Thoracic aorta (tissue), 2 donors: Measurements from ENCODE around the gene ATP8B1. TPM values are rescaled to one million over a fixed set of nuclear protein-coding genes. Genes with fewer than 3 reads are reported as not detected.

Experiments
- ATAC-seq: fragments of 150-250 bp; one replicate; pipeline ENCODE4 v1.8.0; 2017; ENCODE audit warnings: low read depth; ENCODE audit not compliant: insufficient number of reproducible peaks, low FRiP score
- DNase-seq: peaks from one replicate; pipeline ENCODE4 v3.0.0-alpha.2; 2020; ENCODE audit warnings: low spot score
- H3K27ac ChIP-seq, 2 donors: fragments of 200-600 bp; sonication (generic); 1 replicate in 1 of 2; 2 replicates in 1 of 2; pipeline ENCODE4 v1.5.1; 2016; ENCODE audit warnings: mild to moderate bottlenecking in 2 of 2, moderate library complexity in 2 of 2
- H3K27me3 ChIP-seq: fragments of 200-600 bp; sonication (generic); replicated peaks from 2 replicates; pipeline ENCODE4 v1.6.0; 2016; ENCODE audit warnings: mild to moderate bottlenecking; ENCODE audit not compliant: insufficient read depth
- H3K36me3 ChIP-seq: fragments of 200-600 bp; sonication (generic); one replicate; pipeline ENCODE4 v1.5.1; 2016
- H3K4me1 ChIP-seq, 2 donors: fragments of 200-600 bp; sonication (generic); 1 replicate in 1 of 2; 2 replicates in 1 of 2; pipeline versions ENCODE4 v1.5.1 to v1.6.0; 2016; ENCODE audit warnings: low read depth in 2 of 2, mild to moderate bottlenecking in 1 of 2; ENCODE audit not compliant: control insufficient read depth in 1 of 2
- H3K4me3 ChIP-seq: fragments of 200-600 bp; sonication (generic); 2 replicates; pipeline ENCODE4 v1.5.1; 2016; ENCODE audit warnings: mild to moderate bottlenecking
- H3K9me3 ChIP-seq: fragments of 200-600 bp; sonication (generic); 2 replicates; pipeline ENCODE4 v1.5.1; 2016
- CTCF ChIP-seq: fragments of 200-600 bp; sonication (generic); IDR thresholded peaks from one replicate; pipeline ENCODE4 v1.5.1; 2019; ENCODE audit warnings: antibody characterized with exemption
- total RNA-seq, 2 donors: library from RNA; depleted of rRNA; stranded (reverse); fragments of >200 nt; gene quantifications; one replicate each; pipeline versions ENCODE4 v1.1.0 to v1.2.3, GENCODE V29; 2016

The ATP8B1 gene
- total RNA-seq, 2 donors from 2014 or later = 68.7 to 111 TPM

DNA sequence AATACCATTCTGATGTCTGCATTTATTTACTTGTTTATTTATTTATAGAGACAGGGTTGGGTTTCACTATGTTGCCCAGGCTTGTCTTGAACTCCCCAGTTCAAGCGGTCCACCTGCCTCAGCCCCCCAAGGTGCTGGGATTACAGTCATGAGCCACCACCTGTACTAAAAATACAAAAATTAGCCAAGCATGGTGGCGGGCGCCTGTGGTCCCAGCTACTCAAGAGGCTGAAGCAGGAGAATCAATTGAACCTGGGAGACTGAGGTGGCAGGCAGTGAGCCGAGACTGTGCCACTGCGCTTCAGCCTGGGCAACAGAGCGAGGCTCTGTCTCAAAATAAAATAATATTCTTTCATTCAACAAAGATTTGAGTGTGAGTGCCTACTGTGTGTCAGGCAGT is 2.0 kb upstream of the ATP8B1 start:
- Histone ChIP-seq H3K4me3 (no peak overlapping the region), H3K4me1 (peaks cover 19 to 54% of the 10 kb centered on the region in 2 donors), H3K27me3 (no peaks in the 10 kb centered on the region), H3K27ac (peak overlapping the region; percentile 85 to 98), H3K9me3 (no peaks in the 10 kb centered on the region), H3K36me3 (no peaks in the 10 kb centered on the region)
- TF ChIP-seq CTCF = no peak
- ATAC-seq (no peak), DNase-seq (no peak)

DNA sequence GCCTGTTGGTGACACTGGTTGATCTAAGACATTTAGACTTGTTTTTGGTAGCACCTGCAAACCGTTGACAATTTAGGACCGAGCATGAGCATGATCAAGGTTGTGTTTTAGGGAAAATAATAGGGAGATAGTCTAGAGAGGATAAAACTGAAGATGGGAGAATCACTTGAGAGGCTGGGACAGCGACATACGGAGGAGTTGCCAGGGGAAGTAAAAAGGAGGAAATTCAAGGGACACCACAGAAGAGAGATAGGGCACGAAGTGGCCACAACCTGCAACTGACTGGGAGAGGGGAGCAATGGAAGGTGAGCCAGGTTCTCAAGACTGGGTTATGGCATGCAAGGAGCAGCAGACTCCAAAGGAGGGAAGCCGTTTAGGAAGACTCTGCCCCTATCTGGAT is 1.4 kb upstream of the ATP8B1 start:
- Histone ChIP-seq H3K4me1 (peaks cover 19 to 59% of the 10 kb centered on the region in 2 donors), H3K27me3 (no peaks in the 10 kb centered on the region), H3K36me3 (no peaks in the 10 kb centered on the region), H3K27ac (peak overlapping the region; percentile 96 to 98), H3K4me3 (no peak overlapping the region), H3K9me3 (no peaks in the 10 kb centered on the region)
- DNase-seq = no peak
- TF ChIP-seq CTCF = no peak
- ATAC-seq = no peak

DNA sequence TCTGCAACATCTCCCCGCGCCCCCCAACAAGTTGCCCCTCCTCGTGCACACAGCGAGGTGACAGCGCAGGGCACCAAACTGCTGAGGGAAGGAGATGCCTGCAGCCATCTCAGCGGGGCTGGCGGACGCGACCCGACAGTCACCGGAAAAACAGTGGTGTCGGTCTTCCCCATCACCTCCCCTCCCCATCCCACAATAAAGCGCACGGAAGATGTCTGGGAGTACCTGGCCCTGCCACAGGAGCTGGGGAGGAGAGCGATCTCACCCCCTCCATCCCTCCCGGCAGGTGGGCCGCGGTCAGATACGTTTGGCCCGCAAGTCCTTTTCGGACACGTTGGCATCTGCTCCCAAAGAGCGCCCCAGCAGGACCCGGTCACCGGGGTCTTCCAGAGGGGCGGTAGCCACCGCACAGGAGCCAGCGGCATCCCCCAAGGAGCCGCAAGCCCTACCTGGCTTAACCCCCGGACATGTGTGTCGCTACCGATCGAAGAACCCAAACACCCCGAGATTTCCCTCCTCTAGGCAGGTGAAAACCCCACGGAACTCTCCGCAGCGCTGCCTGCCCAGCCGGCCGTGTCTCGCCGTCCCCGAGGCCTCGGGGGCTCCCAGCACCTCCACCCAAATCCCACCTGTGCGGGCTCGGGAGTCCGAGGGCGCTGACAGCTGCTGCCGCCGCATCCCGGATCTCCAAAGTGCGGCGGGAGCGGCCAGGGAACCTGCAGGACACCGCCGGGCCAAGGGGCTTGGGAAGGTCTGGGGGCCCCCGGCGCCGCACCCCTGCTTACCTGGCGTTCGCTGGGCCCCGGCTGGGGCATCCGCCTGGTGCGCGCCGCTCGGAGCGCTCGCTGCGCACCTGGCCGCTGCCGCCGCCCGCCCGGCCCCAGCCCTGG is 657 bp downstream of the ATP8B1 start:
- Histone ChIP-seq H3K9me3 (no peaks in the 10 kb centered on the region), H3K27me3 (no peaks in the 10 kb centered on the region), H3K4me1 (peaks cover 27 to 64% of the 10 kb centered on the region in 2 donors), H3K36me3 (no peaks in the 10 kb centered on the region), H3K27ac (peak overlapping the region; percentile 96 to 98), H3K4me3 (peak overlapping the region; percentile 86)
- no peak for ATAC-seq
- DNase-seq = no peak
- TF ChIP-seq CTCF = no peak

GRCh38 chr18:57801761-57802212 is 1.3 kb downstream of the ATP8B1 start:
- no peaks in the 10 kb centered on the region for H3K27me3 ChIP-seq
- ATAC-seq (no peak), DNase-seq (no peak)
- no peak for TF ChIP-seq CTCF
- H3K36me3 ChIP-seq = no peaks in the 10 kb centered on the region
- H3K27ac ChIP-seq = peak overlapping the region; percentile 96 to 98
- peaks cover 20 to 64% of the 10 kb centered on the region in 2 donors for H3K4me1 ChIP-seq
- peak overlapping the region; percentile 86 for H3K4me3 ChIP-seq
- H3K9me3 ChIP-seq = no peaks in the 10 kb centered on the region

DNA sequence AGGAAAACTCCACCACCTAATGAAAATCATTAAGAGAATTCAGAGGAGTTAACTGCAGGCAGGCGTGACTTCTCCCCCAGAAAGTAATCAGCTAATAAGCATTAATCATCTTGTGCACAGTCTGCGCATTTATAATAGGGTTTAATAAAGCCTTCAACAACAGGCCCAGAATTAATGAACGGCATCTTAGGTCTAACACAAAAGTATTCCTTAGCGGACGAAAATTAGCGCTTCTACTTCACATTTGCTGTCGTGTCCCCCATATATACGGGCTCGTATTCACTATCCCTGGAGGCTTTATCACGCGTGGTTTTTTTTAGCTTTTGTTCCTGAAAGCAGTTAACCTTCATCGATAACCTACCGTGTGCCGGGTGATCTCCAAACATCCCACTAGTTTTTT is 1.8 kb downstream of the ATP8B1 start:
- Histone ChIP-seq H3K27me3 (no peaks in the 10 kb centered on the region), H3K27ac (peak overlapping the region; percentile 96 to 98), H3K36me3 (no peaks in the 10 kb centered on the region), H3K9me3 (no peaks in the 10 kb centered on the region), H3K4me3 (peak overlapping the region; percentile 86), H3K4me1 (peaks cover 15 to 64% of the 10 kb centered on the region in 2 donors)
- no peak for TF ChIP-seq CTCF
- ATAC-seq (no peak), DNase-seq (no peak)
